Measurements from ENCODE around the gene ST3GAL6.

Gene ST3GAL6

DNA sequence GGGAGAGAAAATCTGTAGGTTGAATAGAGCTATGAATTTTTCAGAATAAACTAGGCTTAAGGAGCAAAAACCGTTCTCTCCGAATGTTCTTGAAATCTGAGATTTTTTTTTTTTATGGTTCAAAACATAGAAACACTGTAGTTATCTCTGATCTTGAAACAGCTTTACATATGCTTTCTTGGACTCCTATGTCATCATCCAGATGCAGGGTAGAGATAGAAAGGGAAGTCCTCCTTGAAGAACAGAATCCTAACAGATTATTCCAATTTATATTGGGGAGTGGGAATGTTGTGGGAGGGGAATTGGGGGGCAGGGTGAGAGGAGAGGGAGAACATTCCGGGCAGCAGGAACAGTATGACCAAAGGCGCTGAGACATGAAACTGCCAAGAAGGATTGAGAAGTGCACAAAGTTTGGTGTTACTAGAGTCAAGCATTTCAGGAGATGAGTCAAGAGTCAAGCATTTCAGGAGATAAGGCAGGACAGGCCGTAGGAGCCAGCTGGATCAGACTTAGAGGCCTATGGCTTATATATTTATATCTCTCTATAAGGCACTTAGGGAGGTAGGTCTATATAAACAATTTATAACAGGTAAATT lies 21.9 kb upstream of the ST3GAL6 start:
- no peak for DNase-seq

- no peak for DNase-seq
Measured at GRCh38 chr3:98743071-98743470, 20.1 kb upstream of the ST3GAL6 start.

DNA sequence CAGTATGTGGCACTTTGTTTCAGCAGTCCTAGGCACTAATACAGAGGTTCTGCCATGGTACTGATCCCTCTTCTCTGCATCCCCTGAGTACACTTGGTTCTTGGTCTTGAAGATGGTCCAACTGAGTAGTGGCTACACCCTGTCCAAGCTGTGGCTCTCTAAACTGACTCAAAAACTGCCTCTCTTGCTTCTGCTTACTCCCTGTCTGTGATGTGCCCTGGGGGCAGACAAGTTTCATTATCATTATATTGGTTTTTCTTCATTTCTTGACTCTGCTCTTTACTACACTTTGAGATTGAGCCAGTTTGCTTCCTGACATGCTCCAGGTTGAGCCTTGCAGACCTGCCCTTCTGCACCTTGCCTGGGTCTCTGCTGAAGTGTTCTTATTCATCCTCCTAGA lies 18.9 kb upstream of the ST3GAL6 start:
- no peak for DNase-seq

DNA sequence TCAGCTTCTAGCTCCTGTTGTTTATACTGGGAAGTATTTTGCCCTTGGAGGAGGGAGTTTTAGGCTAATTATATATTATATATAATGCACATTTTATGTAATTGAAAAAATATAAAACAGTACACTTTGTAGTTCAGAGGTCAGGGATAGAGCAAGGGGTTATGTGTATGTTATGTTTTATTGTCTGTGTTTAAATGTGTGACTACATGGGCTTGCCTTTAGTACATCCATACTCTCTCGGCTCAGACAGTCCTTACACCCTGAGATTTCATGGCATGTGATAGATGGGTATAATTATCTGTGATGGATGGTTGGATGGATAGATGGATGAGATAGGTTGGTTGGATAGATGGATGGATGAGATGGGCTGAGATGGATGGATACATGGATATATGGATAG lies 17.4 kb upstream of the ST3GAL6 start:
- no peak for DNase-seq

DNA sequence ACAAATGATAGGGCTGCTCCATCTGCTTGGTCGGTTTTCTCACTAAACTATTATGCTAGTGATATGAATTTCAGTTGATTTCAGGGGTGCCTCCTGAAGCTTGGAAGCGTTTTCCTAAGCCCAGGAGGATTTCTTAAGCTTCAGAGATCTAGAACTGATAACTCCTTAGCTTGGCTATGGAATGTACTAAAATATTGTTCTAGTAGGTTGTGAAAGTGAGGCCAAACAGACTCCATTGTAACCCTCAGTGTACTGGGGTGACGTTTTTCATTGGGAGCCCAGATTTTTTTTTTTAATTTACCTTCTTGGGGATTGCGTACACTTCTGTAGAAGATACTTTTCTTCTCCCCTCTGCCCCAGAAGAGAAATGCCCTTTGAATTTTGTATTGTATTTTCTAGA lies 17.0 kb upstream of the ST3GAL6 start:
- no peak for DNase-seq

GRCh38 chr3:98746882-98747281 lies 16.3 kb upstream of the ST3GAL6 start:
- DNase-seq = no peak

- DNase-seq = no peak
Measured at GRCh38 chr3:98750276-98750919, 12.7 kb upstream of the ST3GAL6 start.

DNA sequence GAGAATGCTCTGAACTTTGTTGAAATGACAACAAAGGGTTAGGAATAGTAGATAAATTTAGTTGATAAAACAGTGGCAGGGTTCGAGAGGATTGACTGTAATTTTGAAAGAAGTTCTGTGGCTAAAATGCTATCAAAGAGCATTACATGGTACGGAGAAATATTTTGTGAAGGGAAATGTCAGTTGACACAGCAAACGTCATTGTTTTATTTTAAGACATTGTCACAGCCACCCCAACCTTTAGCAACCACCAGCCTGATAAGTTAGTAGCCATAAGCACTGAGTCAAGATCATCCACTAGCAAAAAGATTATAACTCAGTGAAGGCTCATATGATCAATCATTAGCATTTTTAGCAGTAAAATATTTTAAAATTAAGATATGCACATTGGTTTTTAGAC lies 8.7 kb upstream of the ST3GAL6 start:
- DNase-seq = no peak

GRCh38 chr3:98755601-98756000 lies 7.5 kb upstream of the ST3GAL6 start:
- DNase-seq = no peak

- DNase-seq = no peak
Measured at GRCh38 chr3:98759629-98760028, 3.5 kb upstream of the ST3GAL6 start.

- DNase-seq = no peak
Measured at GRCh38 chr3:98761643-98762229, 1.4 kb upstream of the ST3GAL6 start.

DNA sequence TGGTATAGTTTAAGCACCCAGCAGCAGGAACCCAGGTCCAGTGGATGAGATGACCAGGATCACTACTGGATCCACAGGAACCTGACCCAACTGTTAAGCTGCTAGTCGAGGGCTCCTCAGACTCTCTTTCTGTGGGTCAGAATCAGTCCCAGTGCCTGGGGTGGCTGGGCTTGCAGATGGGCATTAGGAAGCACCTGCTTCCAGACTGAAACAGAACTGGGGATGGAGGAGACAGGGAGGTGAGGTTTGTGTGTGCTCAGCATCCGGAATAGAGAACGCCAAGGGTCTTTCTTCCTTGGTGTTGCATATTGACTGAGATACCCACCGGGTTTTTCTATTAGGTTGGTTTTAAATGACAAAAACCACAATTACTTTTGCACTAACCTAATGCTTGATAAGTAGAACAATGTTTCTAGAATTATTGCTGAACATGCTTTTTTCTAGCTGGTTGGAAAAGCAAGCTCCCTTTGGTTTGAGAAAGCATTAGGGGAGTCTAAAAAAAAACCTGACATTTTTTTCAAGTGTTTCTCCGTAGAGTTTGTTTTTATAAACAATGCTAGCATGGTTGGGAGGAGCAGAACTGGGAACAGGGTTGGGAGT lies 779 bp downstream of the ST3GAL6 start:
- DNase-seq = no peak

GRCh38 chr3:98764472-98764884 lies 1.3 kb downstream of the ST3GAL6 start:
- DNase-seq = no peak

- no peak for DNase-seq
Measured at GRCh38 chr3:98765721-98766120, 2.6 kb downstream of the ST3GAL6 start.

DNA sequence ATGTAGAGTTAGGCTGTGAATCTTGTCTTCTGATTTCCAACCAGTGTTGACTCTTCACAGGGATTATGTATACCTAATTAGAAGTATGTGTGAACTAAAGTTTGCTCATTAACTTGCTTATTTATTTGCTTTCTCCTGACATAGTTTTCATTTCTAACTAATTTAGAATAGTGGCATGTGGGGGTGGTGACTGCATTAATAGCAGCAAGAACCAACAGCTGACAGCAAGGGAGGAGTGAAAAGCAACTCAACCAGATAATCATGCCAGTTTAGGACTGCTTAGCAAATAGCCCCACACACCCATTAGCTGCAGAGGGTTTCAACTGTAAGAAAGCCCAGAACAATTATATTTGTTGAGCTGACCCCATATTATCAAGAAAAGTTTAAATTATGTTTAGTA lies 3.8 kb downstream of the ST3GAL6 start:
- no peak for DNase-seq

DNA sequence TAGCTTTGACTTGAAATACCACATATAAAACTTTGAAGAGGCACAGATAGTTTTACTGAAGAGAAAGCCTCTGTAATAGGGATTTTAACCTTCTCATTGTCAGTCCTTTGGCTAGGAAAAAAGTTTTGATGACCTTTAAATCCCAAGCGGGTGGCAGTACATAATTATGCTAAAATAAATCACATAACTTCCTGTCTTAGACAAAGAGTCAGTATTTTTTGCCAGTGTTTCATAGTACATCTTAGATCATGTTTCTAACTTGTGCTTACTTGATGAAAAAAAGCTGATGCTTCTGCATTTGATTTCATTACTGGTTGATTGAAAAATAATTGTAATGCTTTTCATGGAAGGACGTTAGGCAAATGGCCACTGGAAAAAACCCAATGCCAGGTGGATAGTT lies 5.8 kb downstream of the ST3GAL6 start:
- DNase-seq = no peak

GRCh38 chr3:98769448-98769847 lies 6.3 kb downstream of the ST3GAL6 start:
- DNase-seq = no peak

DNA sequence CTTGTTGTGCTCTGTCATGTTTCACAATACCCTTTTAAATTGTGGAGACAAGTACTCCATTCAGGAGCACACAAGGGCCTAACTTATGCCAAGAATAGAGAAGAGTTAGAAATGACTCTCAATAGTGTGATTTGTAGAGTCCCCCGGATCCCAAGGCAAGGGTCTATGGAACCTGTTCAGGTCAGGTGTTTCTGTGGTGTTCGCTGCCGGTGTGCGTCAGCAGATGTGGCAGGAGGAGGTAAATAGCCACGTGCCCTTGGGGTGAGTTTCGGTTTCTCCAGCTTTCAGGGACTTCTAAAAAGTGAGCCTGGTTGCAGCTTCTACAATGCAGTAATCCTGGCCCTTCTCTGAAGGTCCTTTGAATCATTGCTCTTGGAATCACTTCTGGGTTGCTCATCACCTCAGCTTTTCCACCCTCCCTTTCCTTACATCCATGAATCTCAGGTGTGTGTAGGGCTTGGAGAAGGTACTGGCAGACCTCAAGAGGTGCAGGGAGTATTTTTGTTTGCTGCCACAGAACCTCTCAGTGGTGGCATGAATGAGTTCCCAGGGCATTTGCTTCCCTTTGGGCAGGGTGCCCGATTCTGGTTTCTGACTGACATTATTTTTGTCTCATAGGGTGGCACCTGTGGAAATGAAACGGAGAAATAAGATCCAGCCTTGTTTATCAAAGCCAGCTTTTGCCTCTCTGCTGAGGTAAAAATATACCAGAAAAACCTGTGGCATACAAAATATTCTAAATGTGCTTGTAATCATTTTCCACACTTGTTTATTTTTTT lies 7.3 kb downstream of the ST3GAL6 start:
- DNase-seq = no peak

- no peak for DNase-seq
Measured at GRCh38 chr3:98772022-98772421, 8.9 kb downstream of the ST3GAL6 start.

DNA sequence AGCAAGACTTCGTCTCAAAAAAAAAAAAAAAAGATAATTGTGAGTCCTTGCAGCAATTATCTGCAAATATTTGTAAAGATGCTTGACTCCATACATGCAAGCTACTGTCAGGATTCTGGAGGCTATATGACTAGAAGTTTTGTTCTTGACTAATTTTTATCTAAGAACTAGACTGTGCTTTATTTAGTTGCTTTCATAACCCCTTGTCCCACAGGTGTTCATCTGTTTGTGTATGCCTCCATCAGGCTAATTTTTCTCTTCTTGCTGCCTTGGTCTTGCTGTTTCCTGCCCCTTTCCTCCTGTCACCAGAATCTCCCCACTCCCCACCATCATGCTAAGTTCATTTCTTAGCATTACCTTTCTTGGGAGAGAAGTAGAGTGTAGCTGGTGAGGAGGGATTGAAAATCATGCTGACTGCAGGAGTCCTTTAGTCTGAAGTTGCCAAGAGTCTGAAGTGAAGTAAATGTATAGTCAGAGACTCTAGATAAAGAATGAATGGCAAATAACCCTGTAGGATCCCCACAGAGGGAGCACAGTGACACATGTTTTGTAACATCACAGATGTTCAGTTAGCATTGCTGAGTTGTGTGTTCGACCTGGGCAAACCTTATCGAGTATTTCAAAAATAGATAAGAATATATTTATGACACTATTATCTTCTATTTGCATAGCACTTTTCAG lies 12.5 kb downstream of the ST3GAL6 start:
- DNase-seq = no peak

DNA sequence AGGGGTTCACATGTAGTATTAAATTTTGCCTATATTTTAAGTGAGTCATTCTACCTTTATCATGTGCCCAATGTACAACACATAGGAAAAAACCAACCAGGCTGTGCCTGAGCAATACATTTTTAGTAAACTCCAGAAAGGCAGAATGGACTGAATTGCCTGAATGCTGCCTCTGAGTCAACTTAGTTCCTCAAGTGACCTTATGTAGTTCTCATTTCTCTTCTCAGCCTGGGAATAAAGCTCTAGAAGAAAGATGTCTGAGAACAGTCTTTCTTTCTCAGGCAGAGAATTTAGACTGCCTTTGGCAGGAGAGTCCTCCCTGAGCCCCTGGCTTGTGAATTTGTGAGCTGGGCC lies 13.0 kb downstream of the ST3GAL6 start:
- DNase-seq = no peak

- no peak for DNase-seq
Measured at GRCh38 chr3:98777286-98777685, 14.1 kb downstream of the ST3GAL6 start.

GRCh38 chr3:98777801-98778220 lies 14.7 kb downstream of the ST3GAL6 start:
- no peak for DNase-seq
